Cerebellar nuclear complex (tissue), 1 donor: ENCODE results near the gene TMEM30A.

ENCODE experiments used
- DNase-seq, 2 experiments: peaks; one replicate each; lab custom pipeline; 2025; lab: John Stamatoyannopoulos, UW

TMEM30A gene

DNA sequence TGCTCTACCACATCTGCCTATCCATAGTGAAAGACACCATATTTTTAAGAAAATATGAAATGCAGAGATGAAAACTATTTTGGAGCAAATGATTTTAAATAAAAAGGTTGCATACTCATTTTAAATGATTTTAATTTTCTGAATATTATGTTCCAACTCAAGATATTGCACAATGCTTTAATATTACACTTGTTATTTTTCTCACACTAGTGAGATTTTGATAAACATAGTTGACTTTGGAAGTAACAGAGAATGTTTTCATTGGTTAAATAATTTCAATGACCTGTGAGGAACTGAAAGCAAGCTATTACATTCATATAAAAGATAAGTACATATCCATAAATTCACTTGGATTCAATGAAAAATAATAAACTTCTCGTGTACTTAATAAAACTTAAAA, 7.2 kb upstream of the TMEM30A start:
- DNase-seq = no peak

DNA sequence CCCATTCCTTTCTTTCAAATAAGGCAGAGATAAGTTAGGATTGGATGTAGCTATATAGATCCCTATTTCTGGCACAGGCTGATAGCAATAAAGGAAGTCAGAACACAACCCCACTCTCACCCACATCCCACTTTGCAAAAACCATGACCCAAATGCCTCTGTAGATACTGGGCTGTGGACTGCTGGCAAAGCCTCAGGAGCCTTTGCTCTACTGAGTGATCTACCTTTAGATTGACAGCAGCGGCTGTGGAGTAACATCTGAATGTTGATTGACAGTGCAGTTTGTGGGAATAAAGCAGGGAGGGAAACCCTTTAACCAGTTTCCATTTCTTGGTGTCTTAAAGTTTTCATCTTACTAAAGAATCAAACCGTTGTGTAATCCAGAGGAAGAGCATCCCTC, 6.7 kb upstream of the TMEM30A start:
- no peak for DNase-seq

DNA sequence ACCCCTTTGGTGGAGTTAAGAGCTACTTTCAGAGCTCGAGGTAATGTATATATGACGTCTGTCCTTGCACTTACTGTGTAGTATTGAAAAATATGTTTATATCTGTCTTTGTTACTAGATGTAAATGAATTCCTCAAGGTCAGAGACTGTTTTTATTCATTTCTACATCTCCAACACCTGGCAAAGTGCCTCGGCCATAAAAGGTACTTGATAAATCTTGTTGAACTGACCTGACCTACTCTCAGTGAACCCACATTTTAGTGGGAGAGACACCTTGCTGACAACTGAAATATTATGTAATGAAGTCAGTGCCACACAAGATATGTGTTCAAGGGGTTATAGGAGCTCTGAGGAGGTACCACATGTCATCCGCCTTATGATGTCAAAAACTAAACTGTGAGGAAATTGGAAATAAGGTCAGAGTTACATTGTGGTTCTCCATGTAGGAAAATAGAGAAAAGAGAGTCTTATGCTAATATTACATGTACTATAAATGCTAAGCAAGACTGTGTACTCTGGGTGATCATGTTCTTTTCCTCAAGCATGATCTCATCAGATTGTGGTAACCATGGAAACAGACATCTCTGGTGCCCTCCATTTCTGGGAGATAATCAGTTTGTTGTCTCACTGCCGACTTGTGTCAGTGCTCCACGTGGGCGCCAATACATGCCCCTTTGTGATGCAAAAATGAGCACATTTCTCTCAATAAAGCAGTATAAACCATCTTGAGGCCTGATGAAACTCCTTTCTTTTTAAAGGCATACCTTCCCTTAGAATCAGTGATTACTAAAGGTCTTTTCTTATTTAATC, 5.7 kb upstream of the TMEM30A start:
- no peak for DNase-seq

DNA sequence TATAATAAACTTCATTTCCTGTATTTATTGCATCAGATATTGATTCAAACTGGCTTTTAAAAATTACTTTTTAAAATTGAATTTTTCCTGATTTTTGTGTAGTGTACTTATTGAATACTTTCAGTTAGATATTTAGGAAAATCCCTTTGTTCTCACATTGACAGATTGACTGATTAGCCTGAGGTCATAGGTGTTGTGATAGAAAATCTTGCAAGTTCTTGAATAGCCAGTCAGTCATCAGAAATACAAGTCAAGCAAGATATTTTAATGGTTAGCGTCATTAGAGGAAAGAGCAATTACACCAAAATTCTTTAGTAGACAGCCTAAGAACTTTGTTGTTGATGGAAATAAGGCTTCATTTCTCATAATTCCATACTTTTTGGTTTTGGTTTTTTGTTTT, 3.4 kb upstream of the TMEM30A start:
- no peak for DNase-seq

DNA sequence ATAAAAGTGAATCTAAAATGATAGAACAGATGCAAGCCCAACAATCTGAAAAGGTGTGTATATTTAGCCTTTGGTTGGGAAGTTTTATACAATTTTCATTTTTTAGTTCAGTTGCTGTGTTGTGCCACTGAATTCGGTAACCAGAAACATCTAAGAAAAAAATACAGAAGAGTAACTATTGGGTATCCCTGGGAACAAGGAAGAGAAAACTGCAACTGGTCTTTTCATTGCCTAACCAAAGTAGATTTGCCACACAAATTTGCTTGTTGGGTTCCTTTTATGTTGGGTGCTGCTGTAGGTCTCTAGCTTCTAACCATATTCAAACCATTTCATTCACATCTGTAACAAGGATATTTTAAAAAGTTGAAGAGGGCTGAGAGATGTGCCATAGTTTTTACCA, 2.8 kb upstream of the TMEM30A start:
- DNase-seq = no peak

DNA sequence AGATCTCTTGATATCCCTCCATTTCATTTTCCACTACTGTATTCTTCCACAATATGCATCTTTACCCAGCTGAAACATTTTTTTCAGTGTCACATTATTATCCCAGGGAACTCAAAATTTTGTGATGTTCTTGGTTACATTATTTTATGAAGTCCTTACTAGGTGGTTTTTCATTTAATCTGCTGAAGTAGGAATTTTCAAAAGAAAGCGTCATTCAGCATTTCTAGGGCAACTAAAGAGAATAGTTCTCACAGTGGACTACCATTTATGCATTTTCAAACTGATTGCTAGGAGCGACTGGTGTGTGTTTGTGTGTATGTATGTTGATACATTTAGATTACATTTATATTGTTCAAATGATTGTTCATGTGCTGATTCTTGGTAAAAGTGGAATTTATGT, 2.4 kb upstream of the TMEM30A start:
- no peak for DNase-seq

DNA sequence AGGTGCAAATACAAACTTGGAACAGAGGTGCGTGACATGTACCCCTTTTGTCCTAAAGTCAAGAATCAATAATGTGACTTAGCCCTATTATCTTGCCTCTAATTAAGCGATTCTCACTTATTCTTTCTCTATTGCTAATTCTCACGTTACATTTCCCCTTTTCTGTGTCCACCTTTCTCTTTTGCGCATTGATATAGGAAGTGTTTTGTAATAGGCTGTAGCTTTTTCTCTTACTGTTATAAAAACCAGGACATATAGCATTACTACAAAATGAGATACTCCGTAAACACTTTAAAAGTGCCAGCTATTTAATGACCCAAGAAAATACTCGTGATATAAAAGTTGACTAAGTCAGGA, 669 bp upstream of the TMEM30A start:
- DNase-seq = no peak

DNA sequence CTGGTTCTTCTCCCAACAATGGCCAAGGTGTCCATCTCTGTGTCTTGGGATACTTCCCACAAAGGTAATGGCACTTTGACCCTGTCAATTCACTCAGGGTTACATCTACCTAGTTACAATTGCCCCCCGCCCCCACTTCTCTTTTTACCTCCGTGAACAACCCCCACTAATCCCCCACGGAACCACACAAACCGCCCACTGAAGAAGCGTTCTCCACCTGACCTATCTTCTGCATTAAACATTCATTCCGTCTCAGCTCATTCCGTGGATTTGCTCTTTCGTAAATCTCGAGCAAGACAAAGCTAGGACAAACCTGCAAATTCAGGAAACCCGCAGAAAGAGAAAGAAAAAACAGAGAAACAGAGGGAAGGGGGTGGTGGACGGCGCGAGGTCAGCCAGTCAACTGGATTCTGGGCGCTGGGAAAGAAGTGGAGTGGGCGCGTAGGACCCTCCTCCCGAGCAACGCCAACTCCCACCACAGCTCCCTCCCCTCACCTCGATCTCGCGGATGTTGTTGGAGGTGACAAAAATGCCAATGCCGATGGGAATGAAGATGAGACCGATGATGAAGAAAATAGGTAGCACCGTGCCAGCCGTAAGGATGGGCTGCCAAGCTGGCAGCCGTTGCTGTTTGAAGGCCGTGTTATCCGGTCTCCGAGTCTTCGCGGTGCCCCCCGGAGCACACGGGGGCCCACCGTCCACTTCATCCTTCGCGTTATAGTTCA, 523 bp downstream of the TMEM30A start:
- no peak for DNase-seq

DNA sequence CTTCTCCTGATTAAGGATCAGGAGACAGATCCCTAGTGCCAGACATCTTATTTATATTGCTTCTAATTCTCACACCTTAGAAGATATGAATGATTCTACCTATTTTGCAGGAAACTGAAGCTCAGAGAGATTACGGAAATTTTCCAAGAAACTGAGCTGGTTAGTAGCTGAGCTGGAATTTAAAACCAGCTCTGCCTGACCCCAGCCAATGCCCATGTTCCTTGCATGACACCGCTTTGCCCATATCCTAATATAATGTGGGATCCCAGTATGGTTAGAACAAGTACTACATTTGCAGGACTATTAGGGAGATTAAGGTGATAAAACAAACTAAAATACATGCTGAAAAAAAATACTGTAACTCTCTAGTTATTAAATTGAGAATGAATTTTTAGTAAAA, 1.9 kb downstream of the TMEM30A start:
- DNase-seq = no peak

DNA sequence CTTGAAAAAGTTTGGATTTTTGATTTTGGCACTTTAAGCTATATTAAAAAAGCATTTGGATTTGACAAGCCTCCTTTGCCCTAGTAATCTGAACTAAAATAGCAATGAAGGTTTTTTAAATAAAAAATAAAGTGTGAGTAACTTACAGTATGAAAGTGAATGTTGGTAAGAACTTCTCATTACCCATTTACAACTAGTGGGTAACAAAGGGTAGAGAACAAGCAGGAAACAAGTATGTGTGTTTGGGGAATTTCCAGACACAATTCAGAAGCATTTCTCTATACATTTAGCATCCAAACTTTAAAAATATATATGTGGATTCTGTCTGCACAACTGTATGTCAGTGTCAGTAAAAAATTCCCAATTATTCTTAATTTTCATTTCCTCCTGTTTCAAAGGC, 2.9 kb downstream of the TMEM30A start:
- DNase-seq = no peak

DNA sequence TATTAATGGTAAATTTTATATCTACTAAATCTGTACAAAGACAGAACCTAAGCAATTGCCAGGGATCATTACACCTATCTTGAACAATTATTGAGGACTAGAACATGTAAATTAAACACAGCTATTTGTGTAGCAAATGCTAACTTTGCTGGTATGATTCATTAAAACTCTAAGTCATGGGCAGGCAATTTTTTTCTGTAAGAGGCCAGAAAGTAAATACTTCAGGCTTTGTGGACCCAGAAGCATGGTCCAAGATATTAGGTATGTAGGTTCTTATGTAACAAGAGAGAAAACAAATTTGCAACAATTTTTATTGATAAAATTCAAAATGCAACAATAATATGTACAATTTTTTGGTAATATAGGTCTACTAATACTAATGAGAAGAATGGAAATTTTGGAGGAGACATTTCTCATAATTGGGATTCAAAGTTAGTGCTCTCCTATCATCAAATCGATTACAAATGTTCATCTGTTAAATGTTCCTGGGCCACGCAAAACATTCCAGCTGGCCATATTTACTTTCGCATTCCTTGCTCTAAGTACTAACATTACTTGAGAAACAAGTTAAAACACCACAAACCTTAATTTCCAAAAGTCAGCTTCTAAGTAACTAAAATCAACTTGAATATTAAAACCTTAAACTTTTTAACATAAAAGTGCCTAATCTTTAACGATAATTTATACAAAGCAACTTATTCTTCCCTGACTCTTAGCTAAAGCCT, 4.3 kb downstream of the TMEM30A start:
- no peak for DNase-seq

DNA sequence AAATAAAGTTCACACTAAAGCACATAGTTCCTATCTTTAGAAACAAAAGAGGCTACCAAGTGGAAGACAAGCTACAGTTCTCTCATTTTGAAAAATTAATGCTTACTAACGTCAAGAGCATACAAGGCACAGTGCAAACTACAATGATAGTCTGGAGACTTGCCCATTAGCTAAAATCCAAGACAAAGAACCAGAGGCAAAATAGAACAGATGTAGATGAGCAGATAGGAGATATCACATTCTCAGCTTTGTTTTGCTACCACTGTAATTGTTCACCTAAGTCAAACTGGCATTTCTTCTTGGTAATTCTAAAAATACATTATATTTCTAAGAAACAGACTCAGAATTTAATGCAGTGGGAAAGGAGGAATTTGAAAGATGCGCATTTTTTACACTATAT, 5.2 kb downstream of the TMEM30A start:
- DNase-seq = no peak

DNA sequence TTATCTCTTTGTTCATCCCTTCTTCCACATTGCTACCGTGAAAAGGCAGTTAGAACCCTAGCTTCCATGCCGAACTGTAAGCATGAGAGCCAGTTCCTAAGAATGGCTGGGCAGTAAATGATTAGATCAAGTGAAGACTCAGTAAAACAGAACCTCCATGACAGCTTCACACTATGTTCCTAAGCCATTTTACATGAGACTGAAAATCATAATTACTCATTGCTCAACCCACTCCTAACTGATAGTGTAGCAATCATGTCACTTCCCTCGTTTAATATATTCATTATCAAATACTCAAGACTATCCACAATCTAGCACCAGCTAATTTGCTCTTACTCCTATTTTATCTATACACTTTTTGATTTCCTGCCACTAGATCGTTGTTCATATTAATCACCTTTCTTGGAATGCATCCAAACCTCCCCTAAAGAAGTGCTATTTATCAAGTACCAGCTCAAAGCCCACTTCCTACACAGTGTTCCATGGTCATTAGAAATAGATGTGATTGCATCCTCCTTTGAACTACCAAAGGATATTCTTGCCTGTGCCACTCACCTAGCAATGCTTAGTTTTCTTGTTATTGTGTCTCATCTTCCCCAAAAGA, 6.0 kb downstream of the TMEM30A start:
- no peak for DNase-seq

DNA sequence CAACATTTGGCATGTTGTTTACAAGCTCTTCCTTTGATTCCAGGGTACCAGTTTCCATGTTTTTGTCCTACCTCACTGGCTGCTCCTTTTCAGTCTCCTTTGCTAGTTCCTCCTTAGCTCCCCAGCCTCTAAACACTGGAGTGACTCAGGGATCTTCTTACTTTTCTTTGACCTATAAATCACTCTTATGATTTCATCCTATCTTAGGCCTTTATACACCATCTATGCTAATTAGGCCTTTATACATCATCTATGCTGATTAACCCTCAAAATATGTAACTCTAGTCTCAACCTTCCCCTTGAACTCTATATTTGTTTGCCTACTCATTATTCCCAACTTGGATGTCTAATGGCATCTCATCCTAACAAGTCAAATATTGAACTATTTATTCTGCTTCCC, 9.5 kb downstream of the TMEM30A start:
- DNase-seq = no peak

DNA sequence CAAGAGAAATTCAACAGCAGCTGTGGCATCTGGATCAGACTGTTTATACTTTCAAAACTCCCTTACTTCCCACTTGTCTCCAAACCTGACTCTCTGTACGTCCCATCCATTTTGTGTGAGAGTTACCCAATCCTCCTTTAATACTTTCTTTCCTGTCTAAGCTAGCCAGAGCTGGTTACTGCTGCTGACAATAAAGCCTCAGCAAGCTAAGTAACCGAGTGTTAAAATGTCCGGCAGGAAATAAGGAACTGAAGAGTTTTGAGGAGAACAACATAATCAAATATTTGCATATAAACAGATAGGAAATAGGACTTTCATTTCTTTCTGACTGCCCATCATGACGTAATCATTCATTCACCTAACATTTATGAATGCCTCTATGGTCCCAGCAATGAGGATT, 11.6 kb downstream of the TMEM30A start:
- DNase-seq = no peak

DNA sequence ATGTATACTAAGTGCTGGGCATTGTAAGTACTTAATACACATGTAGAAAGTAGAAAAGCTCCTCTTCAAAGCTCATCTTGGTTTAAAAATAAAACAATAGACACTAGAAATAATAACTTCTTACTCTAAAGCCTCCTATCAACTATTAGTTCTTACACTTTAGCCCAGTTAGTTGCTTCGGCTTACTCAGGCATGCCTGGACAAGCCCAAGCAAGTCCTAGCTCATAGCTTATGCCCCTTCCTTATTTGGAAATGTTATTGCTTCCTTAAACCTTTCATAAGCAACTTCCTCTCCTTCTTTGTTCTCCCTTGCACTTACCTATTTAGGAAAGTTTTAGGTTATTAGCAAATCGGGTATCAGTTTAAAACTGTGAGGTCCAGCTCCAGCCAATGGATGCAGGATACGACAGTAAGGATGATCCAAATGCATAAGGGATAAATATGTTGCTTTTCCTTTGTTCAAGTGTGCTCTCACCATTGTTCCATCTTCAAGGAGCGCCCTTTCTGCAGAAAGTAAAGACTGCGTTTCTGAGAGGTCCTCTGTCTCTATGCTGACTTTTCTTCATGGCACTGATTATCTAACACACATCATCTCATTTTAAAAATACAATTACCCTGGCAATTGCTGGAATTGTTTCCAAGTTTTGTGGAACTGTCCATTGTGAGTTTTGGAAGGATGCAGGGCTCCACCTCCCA, 12.3 kb downstream of the TMEM30A start:
- no peak for DNase-seq

DNA sequence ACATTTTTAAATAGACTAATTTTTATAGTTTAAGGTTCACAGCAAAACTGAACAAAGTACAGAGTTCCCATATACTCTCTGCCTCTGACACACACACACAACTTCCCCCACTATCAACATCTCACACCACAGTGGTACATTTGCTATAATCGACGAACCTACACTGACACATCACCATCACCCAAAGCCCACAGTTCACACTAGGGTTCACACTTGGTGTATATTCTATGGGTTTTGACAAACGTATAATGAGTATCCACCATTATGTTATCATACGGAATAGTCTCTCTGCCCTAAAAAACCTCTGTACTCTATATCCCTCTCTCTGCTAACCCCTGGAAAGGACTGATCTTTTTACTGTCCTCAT, 15.6 kb downstream of the TMEM30A start:
- no peak for DNase-seq

DNA sequence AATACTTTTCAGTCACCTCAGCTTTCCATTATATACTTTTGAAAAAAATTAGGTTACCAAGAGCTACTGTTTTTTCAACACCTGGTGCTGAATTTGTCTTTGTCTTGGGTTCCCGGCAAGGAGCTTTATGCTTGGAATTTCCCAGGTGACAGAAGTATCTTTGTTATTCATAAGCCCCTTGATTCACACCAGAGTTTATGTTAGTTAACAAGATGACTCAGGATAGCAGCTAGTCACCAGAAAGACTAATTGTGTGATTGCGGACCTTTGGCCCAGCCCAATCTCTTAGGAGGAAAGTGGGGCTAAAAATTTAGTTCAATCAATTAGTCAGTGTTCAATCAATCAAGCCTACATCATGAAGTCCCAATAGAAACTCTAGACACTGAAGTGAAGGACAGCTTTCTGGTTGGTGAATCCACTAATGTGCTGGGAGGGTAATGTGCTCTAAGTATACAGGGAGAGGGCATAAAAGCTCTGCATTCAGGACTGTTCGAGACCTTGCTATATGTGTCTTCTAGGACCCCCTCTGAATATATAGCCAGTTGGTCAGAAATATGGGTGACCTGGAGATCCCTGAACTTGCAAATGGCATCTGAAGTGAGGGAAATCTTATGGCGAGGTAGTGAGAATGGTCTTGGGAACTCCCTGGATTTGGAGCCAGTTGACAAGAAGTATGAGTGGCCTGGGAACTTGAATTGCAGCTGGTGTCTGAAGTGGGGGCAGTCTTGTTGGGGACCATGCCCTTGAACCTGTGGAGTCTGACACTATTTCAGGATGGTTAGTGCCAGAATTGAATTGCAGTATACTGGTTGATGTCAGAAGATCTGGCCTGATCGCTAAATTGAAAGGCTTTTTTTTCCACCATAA, 16.2 kb downstream of the TMEM30A start:
- peak in 1 of 2 experiments; percentile 0 for DNase-seq

DNA sequence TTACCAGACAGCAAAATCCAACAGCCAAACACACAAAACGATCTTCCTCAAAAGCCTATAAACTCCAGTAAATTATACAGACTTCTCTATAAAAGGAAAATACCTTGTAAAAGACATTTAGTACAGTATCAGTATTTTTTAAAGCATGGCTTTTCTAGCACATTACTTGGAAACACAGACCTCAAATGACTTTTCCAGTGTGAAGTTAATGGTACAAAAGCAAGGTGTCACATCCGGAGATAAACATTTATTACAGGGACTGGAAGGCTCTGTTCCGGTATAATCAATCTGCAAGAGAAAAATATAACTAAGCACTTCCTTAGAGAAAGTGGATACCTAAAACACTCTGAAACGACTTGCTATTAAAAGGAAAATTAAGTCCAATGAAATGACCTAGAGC, 17.1 kb downstream of the TMEM30A start:
- DNase-seq = no peak

DNA sequence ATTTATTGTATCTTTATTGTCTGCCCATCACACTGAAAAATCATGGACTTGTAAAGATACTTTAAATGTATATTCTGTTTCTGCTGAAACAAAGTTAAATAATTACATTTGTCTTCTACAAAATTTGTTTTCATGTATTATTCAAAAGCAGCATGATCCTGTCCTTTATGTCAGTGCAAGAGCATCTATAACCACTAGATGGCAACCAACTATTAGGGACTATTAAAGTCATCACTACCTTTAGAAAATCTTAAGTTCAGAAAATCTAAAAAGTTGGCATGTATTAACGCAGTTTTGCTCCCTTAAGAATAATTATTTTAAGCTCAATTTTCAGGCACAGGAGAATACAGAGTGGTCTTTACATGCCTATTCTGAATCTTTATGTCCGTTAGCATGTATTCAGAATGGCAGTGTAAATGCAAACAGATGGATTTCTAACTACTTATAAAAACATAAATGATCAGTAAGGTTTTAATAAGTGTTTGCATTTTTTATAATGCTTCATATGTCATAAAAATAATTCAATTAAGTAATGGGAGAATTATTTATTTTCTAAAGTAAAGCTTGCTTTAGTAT, 17.8 kb downstream of the TMEM30A start:
- DNase-seq = peak in 1 of 2 experiments; percentile 9

DNA sequence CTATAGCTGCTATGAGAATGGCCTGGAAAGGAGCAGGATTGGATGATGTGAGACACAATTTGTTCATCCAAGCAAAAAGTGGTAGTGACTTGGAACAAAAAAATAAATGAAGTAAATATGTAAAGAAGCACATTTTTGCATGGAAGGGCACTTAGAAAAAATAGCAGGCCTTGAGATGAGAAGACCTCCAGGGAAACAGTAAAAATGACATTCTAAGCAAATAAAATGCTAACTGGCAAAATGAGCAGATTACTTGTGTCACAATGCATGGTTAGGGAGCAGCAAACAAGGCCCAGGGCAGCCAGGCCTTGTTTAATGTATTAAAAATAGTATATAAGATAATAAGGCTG, 21.2 kb downstream of the TMEM30A start:
- DNase-seq = no peak
